GM18511 (cell line): ENCODE data around the gene SNX1.
"Not testable (repeated sequence)": the region's sequence is repeated elsewhere in the genome, so short reads cannot be mapped to it uniquely, and the experiment has no call there.

Source experiments
- ATAC-seq: cut with Tn5 transposase; IDR thresholded peaks from one replicate; pipeline ENCODE4 v1.9.1; 2021; ENCODE audit warnings: mild to moderate bottlenecking, moderate library complexity; ENCODE audit not compliant: unreplicated experiment

Gene SNX1

GRCh38 chr15:64071931-64072765 is 23.6 kb upstream of the SNX1 start:
- ATAC-seq = no peak

GRCh38 chr15:64072812-64073211 is 23.0 kb upstream of the SNX1 start:
- no peak for ATAC-seq

- ATAC-seq = not testable (repeated sequence)
Observed at GRCh38 chr15:64073496-64073895, 22.3 kb upstream of the SNX1 start.

GRCh38 chr15:64082757-64083156 is 13.0 kb upstream of the SNX1 start:
- ATAC-seq = no peak

GRCh38 chr15:64089543-64090280 is 6.1 kb upstream of the SNX1 start:
- ATAC-seq = no peak

- ATAC-seq = no peak
Observed at GRCh38 chr15:64090527-64090926, 5.3 kb upstream of the SNX1 start.

GRCh38 chr15:64092075-64092820 is 3.5 kb upstream of the SNX1 start:
- ATAC-seq = no peak

- ATAC-seq = peak; percentile 31
Observed at GRCh38 chr15:64092864-64093626, 2.7 kb upstream of the SNX1 start.

- ATAC-seq = peak; percentile 70
Observed at GRCh38 chr15:64093627-64094417, 2.0 kb upstream of the SNX1 start, which contains the start of gene CIAO2A. TSS of gene CIAO2A (minus strand) at chr15:64093838. CDS start at chr15:64093768, 70 bp downstream.

GRCh38 chr15:64095431-64095794 is 369 bp upstream of the SNX1 start:
- no peak for ATAC-seq

- no peak for ATAC-seq
Observed at GRCh38 chr15:64096668-64097384, 1.0 kb downstream of the SNX1 start.

GRCh38 chr15:64099379-64099778 is 3.6 kb downstream of the SNX1 start:
- ATAC-seq = no peak

GRCh38 chr15:64100958-64101357 is 5.2 kb downstream of the SNX1 start:
- no peak for ATAC-seq

- no peak for ATAC-seq
Observed at GRCh38 chr15:64102497-64102896, 6.7 kb downstream of the SNX1 start.

- no peak for ATAC-seq
Observed at GRCh38 chr15:64105113-64105704, 9.4 kb downstream of the SNX1 start.

- ATAC-seq = no peak
Observed at GRCh38 chr15:64107337-64107736, 11.6 kb downstream of the SNX1 start.

- not testable (repeated sequence) for ATAC-seq
Observed at GRCh38 chr15:64110108-64110701, 14.4 kb downstream of the SNX1 start.

- ATAC-seq = peak; percentile 58
Observed at GRCh38 chr15:64110950-64111678, 15.3 kb downstream of the SNX1 start.
